Measurements from ENCODE around the gene FAM89B. TPM values are rescaled to one million over a fixed set of nuclear protein-coding genes. Genes with fewer than 3 reads are reported as not detected.

The FAM89B gene
- total and polyA plus RNA-seq, 2 donors (not counting 3 experiments of a cell fraction or from before 2014, with no cell fraction given): 63.1 to 153 TPM

DNA sequence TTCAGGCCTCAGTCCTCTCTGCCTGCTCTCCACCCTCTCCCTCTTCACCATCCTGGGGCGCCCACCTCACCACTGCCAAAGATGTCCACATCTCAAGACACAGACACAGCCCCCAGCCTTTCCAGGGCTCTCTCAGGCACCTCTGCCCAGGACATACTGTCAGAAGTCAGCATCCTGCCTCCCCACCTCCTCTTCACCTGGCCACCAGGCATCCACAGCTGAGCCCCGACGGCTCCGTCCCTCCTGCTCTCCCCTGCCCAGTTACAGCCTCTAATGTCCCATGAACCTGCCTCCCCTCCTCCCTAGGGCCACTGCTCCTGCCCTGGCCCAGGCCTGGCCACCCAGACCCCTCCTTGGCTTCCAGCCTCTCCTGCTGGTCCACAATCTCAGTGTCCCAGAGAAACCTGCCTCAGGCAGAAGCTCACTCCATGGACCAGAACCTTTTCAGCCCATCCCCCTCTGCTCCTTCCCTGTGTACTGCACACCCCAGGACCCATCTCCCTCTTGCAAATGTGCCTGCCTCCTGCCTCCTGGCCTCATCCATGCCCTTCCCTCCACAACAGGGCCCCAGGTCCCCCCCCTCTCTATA is 17.4 kb upstream of the FAM89B start:
- intact Hi-C loops (cut with micrococcal nuclease): no loop called here
- CTCF ChIA-PET: interaction anchor here (0.8 to 3.2 kb wide), 3 partner anchors 8 to 17 kb away, joined by 4 to 21 read pairs (median 5); partner anchors contain the start of gene FAM89B

More for the DNA sequence above, 17.4 kb upstream of the FAM89B start:
- POLR2A ChIA-PET: no interaction called here
- Histone ChIP-seq H3K9me3 (replicated peaks; ENCODE audit: control insufficient read depth, insufficient read depth, low read length) (no peaks in the 10 kb centered on the region), H3K4me1 (ENCODE audit: control insufficient read depth, extremely low read depth, insufficient read depth, low read length) (peaks cover 40% of the 10 kb centered on the region), H3K4me2 (ENCODE audit: insufficient read depth, low read length) (no peak overlapping the region), H2AFZ (ENCODE audit: low read depth, low read length) (no peak overlapping the region), H3K9me1 (replicated peaks; ENCODE audit: control insufficient read depth, extremely low read depth, insufficient read depth, low read length) (no peaks in the 10 kb centered on the region), H3K27me3 (ENCODE audit: control insufficient read depth in 2 of 2, insufficient read depth in 2 of 2, low read length in 2 of 2) (no peaks in the 10 kb centered on the region), H3K9ac (replicated peaks; ENCODE audit: extremely low read depth, insufficient read depth, low read length) (no peak overlapping the region), H3K27ac (ENCODE audit: insufficient read depth, low read depth, low read length) (no peak overlapping the region), H3K36me3 (ENCODE audit: control insufficient read depth in 2 of 2, extremely low read depth in 1 of 2, insufficient read depth in 2 of 2, low read length in 2 of 2) (peaks cover 0 to 21% of the 10 kb centered on the region in 2 experiments), H3K4me3 (replicated peaks in 1 of 3; ENCODE audit: insufficient read depth in 1 of 3, low read depth in 1 of 3, low read length in 3 of 3) (no peak overlapping the region), H3K79me2 (ENCODE audit: control insufficient read depth, insufficient read depth, low read length) (peaks cover 22% of the 10 kb centered on the region), H4K20me1 (replicated peaks; ENCODE audit: control insufficient read depth, extremely low read depth, insufficient read depth, low read length) (no peaks in the 10 kb centered on the region)
- no peak for DNase-seq (ENCODE audit: low read depth, low spot score)
- no peak for FAIRE-seq
- dilution Hi-C loops (cut with MboI; ENCODE audit: extremely low pct_ligation_motif_present, low sequenced_read_pairs): no loop called here
- BruUV-seq (replicated peaks): no TSS peak
- no peak for TF ChIP-seq POLR2A (IDR thresholded peaks at IDR 0.05; ENCODE audit: low read depth, low read length)
- TF ChIP-seq FOS (IDR thresholded peaks at IDR 0.05; ENCODE audit: borderline replicate concordance, insufficient read depth, low read length): no peak
- no peak for TF ChIP-seq EZH2 (IDR thresholded peaks at IDR 0.05; ENCODE audit: borderline replicate concordance, low read depth, low read length, severe bottlenecking)
- TF ChIP-seq POLR2AphosphoS5 (IDR thresholded peaks at IDR 0.05; ENCODE audit: insufficient read depth, low read depth, low read length): no peak
- TF ChIP-seq MYC (IDR thresholded peaks at IDR 0.05; ENCODE audit: low read depth, low read length): no peak
- TF ChIP-seq, protein P1, sequence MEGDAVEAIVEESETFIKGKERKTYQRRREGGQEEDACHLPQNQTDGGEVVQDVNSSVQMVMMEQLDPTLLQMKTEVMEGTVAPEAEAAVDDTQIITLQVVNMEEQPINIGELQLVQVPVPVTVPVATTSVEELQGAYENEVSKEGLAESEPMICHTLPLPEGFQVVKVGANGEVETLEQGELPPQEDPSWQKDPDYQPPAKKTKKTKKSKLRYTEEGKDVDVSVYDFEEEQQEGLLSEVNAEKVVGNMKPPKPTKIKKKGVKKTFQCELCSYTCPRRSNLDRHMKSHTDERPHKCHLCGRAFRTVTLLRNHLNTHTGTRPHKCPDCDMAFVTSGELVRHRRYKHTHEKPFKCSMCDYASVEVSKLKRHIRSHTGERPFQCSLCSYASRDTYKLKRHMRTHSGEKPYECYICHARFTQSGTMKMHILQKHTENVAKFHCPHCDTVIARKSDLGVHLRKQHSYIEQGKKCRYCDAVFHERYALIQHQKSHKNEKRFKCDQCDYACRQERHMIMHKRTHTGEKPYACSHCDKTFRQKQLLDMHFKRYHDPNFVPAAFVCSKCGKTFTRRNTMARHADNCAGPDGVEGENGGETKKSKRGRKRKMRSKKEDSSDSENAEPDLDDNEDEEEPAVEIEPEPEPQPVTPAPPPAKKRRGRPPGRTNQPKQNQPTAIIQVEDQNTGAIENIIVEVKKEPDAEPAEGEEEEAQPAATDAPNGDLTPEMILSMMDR (IDR thresholded peaks at IDR 0.05; ENCODE audit: extremely low read depth in 1 of 2, insufficient read depth in 1 of 2, low read depth in 1 of 2, low read length in 2 of 2): no peak
- no peak for TF ChIP-seq GATA2 (IDR thresholded peaks at IDR 0.05; ENCODE audit: insufficient read depth, insufficient read length, low read depth, low read length)
- TF ChIP-seq, protein P2, sequence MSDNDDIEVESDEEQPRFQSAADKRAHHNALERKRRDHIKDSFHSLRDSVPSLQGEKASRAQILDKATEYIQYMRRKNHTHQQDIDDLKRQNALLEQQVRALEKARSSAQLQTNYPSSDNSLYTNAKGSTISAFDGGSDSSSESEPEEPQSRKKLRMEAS (IDR thresholded peaks at IDR 0.05; ENCODE audit: insufficient read depth, insufficient read length): no peak
- no peak for TF ChIP-seq JUN (IDR thresholded peaks at IDR 0.05; ENCODE audit: borderline replicate concordance, insufficient read depth, insufficient read length, low read depth)

Measured in endothelial cell of umbilical vein (primary cell).